SK-N-SH (cell line): ENCODE measurements around the gene RNF227. TPM values are rescaled to one million over a fixed set of nuclear protein-coding genes. Genes with fewer than 3 reads are reported as not detected.

ENCODE experiments used
- CHD2 ChIP-seq: fragments of 150-350 bp; IDR thresholded peaks from 2 replicates; pipeline ENCODE4 v1.6.1; 2018; ENCODE audit warnings: low read length; ENCODE audit not compliant: partially characterized antibody
- CTCF ChIP-seq: fragments of 200-600 bp; sonication (generic); IDR thresholded peaks from 2 replicates; pipeline ENCODE4 v1.6.1; 2017; ENCODE audit warnings: antibody characterized with exemption, mild to moderate bottlenecking, moderate library complexity
- ELF1 ChIP-seq: IDR thresholded peaks from 2 replicates; pipeline ENCODE4 v1.4.0; 2012
- EZH2phosphoT487 ChIP-seq: fragments of 200-600 bp; sonication (generic); IDR thresholded peaks from 2 replicates; pipeline ENCODE4 v1.6.1; 2017; ENCODE audit warnings: low read depth, mixed run types, mild to moderate bottlenecking, antibody characterized with exemption, moderate library complexity, borderline replicate concordance
- GABPA ChIP-seq: IDR thresholded peaks from 2 replicates; pipeline ENCODE4 v1.4.0; 2012; ENCODE audit warnings: low read depth, mild to moderate bottlenecking
- GATA2 ChIP-seq: sonication (generic); formaldehyde crosslinking; IDR thresholded peaks from 2 replicates; pipeline ENCODE4 v1.5.0; 2020; ENCODE audit warnings: mild to moderate bottlenecking, missing genetic modification reagents
- IRF3 ChIP-seq: fragments of 150-350 bp; IDR thresholded peaks from 2 replicates; pipeline ENCODE4 v1.6.1; 2016; ENCODE audit warnings: mild to moderate bottlenecking, low read depth, low read length
- MEF2A ChIP-seq: IDR thresholded peaks from 2 replicates; pipeline ENCODE4 v1.4.0; 2012; ENCODE audit warnings: low read depth, borderline replicate concordance
- MXI1 ChIP-seq: IDR thresholded peaks from 2 replicates; pipeline ENCODE4 v1.6.1; 2012; ENCODE audit warnings: mild to moderate bottlenecking, low read depth, low read length, improper control_type of control experiment
- NFIC ChIP-seq: IDR thresholded peaks from 2 replicates; pipeline ENCODE4 v1.4.0; 2012; ENCODE audit warnings: borderline replicate concordance
- PBX3 ChIP-seq: IDR thresholded peaks from 2 replicates; pipeline ENCODE4; 2012
- POLR2AphosphoS5 ChIP-seq: IDR thresholded peaks from 2 replicates; pipeline ENCODE4 v1.6.1; 2012; ENCODE audit warnings: low read depth, low read length
- RCOR1 ChIP-seq: fragments of 150-350 bp; IDR thresholded peaks from 2 replicates; pipeline ENCODE4 v1.6.1; 2017; ENCODE audit warnings: antibody characterized with exemption, low read length
- REST ChIP-seq: IDR thresholded peaks from 2 replicates; pipeline ENCODE4 v1.6.1; 2012; ENCODE audit warnings: mild to moderate bottlenecking, low read depth, low read length, moderate library complexity
- SIN3A ChIP-seq: IDR thresholded peaks from 2 replicates; pipeline ENCODE4 v1.6.1; 2012; ENCODE audit warnings: low read depth, mild to moderate bottlenecking, low read length, moderate library complexity, borderline replicate concordance
- SMC3 ChIP-seq: IDR thresholded peaks from 2 replicates; pipeline ENCODE4 v1.6.1; 2012; ENCODE audit warnings: low read depth, low read length, improper control_type of control experiment
- TAF1 ChIP-seq: IDR thresholded peaks from 2 replicates; pipeline ENCODE4 v1.6.1; 2012; ENCODE audit warnings: low read depth, mild to moderate bottlenecking, low read length, moderate library complexity, borderline replicate concordance
- polyA plus RNA-seq, 3 experiments: library from polyadenylated mRNA; depleted of rRNA; stranded (reverse); fragments of >200 nt; gene quantifications; 2 replicates each; pipeline ENCODE4 v1.2.3, GENCODE V29; 2012
- TF ChIP-seq, protein P1 (sequence below): IDR thresholded peaks from 2 replicates; pipeline ENCODE4 v1.4.0; 2012; ENCODE audit warnings: low read depth, borderline replicate concordance

Gene RNF227
- polyA plus RNA-seq, 1 of the 3 experiments (the other 2 are of a cell fraction) = 7.4 TPM

GRCh38 chr17:7931709-7932482 is 15.8 kb upstream of the RNF227 start, which contains the start of the genes CNTROB and TRAPPC1 (continued):
- TF ChIP-seq REST (no peak), IRF3 (no peak), TAF1 (peak; percentile 29; the same call in 1 of the 2 replicates), CHD2 (peak; percentile 98), SMC3 (no peak), MEF2A (no peak), GATA2 (CRISPR knock-in tag) (no peak), SIN3A (peak; percentile 57; the same call in 1 of the 2 replicates), MXI1 (peak; percentile 78; the same call in 1 of the 2 replicates), GABPA (peak; percentile 90), EZH2phosphoT487 (no peak), NFIC (no peak), RCOR1 (0 out of 2 replicates have a peak, but pooled peaks have one; percentile 7), PBX3 (peak; percentile 94), POLR2AphosphoS5 (peak; percentile 65), CTCF (no peak), ELF1 (peak; percentile 69; the same call in 1 of the 2 replicates)
- TF ChIP-seq, protein P1, sequence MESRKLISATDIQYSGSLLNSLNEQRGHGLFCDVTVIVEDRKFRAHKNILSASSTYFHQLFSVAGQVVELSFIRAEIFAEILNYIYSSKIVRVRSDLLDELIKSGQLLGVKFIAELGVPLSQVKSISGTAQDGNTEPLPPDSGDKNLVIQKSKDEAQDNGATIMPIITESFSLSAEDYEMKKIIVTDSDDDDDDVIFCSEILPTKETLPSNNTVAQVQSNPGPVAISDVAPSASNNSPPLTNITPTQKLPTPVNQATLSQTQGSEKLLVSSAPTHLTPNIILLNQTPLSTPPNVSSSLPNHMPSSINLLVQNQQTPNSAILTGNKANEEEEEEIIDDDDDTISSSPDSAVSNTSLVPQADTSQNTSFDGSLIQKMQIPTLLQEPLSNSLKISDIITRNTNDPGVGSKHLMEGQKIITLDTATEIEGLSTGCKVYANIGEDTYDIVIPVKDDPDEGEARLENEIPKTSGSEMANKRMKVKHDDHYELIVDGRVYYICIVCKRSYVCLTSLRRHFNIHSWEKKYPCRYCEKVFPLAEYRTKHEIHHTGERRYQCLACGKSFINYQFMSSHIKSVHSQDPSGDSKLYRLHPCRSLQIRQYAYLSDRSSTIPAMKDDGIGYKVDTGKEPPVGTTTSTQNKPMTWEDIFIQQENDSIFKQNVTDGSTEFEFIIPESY = peak; percentile 95
- TF ChIP-seq, all 33 proteins: peak for 13
